ENCODE results near the gene CERS1. TPM values are rescaled to one million over a fixed set of nuclear protein-coding genes. Genes with fewer than 3 reads are reported as not detected.
"Not testable (repeated sequence)": the region's sequence is repeated elsewhere in the genome, so short reads cannot be mapped to it uniquely, and the experiment has no call there.

Gene CERS1
- total and polyA plus RNA-seq, 8 donors, result 0.20 to 4.0 (median 3.4) TPM

- no peak overlapping the region for H3K4me3 ChIP-seq
- H3K27me3 ChIP-seq, result no peaks in the 10 kb centered on the region
- H3K27ac ChIP-seq, result no peak overlapping the region
- ATAC-seq (no peak), DNase-seq (no peak)
- no peak for TF ChIP-seq CTCF (IDR thresholded peaks at IDR 0.05)
- no peaks in the 10 kb centered on the region for H3K4me1 ChIP-seq
- intact Hi-C loops (cut with DNase I), result no loop called here
- peaks cover 0 to 97% of the 10 kb centered on the region in 2 donors for H3K36me3 ChIP-seq
- no peaks in the 10 kb centered on the region for H3K9me3 ChIP-seq
Observed at GRCh38 chr19:18905513-18906236, 9.7 kb upstream of the CERS1 start.

GRCh38 chr19:18905058-18905456 is 9.1 kb upstream of the CERS1 start:
- H3K4me1 ChIP-seq, result no peaks in the 10 kb centered on the region

GRCh38 chr19:18904334-18905057 is 8.5 kb upstream of the CERS1 start:
- no peak overlapping the region for H3K4me3 ChIP-seq
- H3K4me1 ChIP-seq, result no peaks in the 10 kb centered on the region
- intact Hi-C loops (cut with DNase I), result no loop called here
- H3K27ac ChIP-seq, result no peak overlapping the region
- no peak for ATAC-seq
- H3K9me3 ChIP-seq, result no peaks in the 10 kb centered on the region
- no peak for DNase-seq
- no peaks in the 10 kb centered on the region for H3K27me3 ChIP-seq
- H3K36me3 ChIP-seq, result peaks cover 0 to 97% of the 10 kb centered on the region in 2 donors
- no peak for TF ChIP-seq CTCF (IDR thresholded peaks at IDR 0.05)

More at GRCh38 chr19:18905058-18905456, 9.1 kb upstream of the CERS1 start:
- no peak for TF ChIP-seq CTCF (IDR thresholded peaks at IDR 0.05)
- ATAC-seq (no peak), DNase-seq (no peak)
- Histone ChIP-seq H3K9me3 (no peaks in the 10 kb centered on the region), H3K27me3 (no peaks in the 10 kb centered on the region), H3K4me3 (no peak overlapping the region), H3K36me3 (peaks cover 0 to 97% of the 10 kb centered on the region in 2 donors), H3K27ac (no peak overlapping the region)
- intact Hi-C loops (cut with DNase I), result no loop called here

GRCh38 chr19:18903156-18904037 is 7.4 kb upstream of the CERS1 start:
- peaks cover 0 to 97% of the 10 kb centered on the region in 2 donors for H3K36me3 ChIP-seq

GRCh38 chr19:18902519-18902918 is 6.6 kb upstream of the CERS1 start:
- H3K27me3 ChIP-seq; DNase-seq; H3K4me1 ChIP-seq; H3K4me3 ChIP-seq; intact Hi-C loops (cut with DNase I); H3K9me3 ChIP-seq; ATAC-seq; H3K27ac ChIP-seq: not testable (repeated sequence)
- H3K36me3 ChIP-seq, result peaks cover 0 to 89% of the 10 kb centered on the region in 2 donors

More at GRCh38 chr19:18903156-18904037, 7.4 kb upstream of the CERS1 start:
- no peaks in the 10 kb centered on the region for H3K4me1 ChIP-seq
- TF ChIP-seq CTCF (IDR thresholded peaks at IDR 0.05), result no peak
- H3K4me3 ChIP-seq, result no peak overlapping the region
- no peak for ATAC-seq
- no peaks in the 10 kb centered on the region for H3K27me3 ChIP-seq
- intact Hi-C loops (cut with DNase I), result no loop called here
- no peak overlapping the region for H3K27ac ChIP-seq
- H3K9me3 ChIP-seq, result no peaks in the 10 kb centered on the region
- DNase-seq, result no peak
